ENCODE results near the gene VKORC1.

DNA sequence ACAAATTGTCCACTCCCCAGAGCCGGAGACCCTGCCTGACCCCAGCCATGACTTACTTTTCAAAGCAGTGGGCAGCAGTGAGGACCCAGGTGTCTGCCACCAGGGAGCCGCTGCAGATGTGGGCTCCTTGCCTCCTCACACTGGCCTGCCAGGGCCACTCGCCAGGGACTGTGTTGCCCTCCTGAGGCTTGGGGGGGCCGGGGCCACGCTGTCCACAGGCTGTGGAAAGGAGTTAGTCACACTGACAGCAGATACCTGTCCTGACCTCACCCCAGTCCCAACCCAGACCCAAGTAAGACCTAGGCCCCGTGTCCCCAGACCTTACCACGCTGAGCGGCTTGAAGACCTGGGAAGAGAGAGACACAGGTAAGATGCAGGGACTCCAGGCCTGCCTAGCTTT lies 7.1 kb downstream of the VKORC1 start:
- TF ChIP-seq CTCF (IDR thresholded peaks at IDR 0.05 in 8 of 11, conservative IDR thresholded peaks at IDR 0.05 in 3 of 11) = no peak
- no peak for TF ChIP-seq POLR2A (IDR thresholded peaks at IDR 0.05)
